K562 (cell line): Measurements from ENCODE around the gene PLBD1. TPM values are rescaled to one million over a fixed set of nuclear protein-coding genes. Genes with fewer than 3 reads are reported as not detected.

Experiments used
- ATAC-seq: fragments of 200-7000 bp; cut with Tn5 transposase; 3 replicates; pipeline ENCODE4 v1.9.1; 2020; ENCODE audit warnings: moderate library complexity
- BruUV-seq: library from RNA; stranded (reverse); fragments of 400-500 nt; replicated peaks from 2 replicates; lab custom pipeline; 2021; lab: Mats Ljungman, UMichigan
- CTCF ChIA-PET: fragments of 300-600 bp; formaldehyde crosslinking; extraction: SDS; loops from one replicate; lab custom pipeline; 2021; ENCODE audit warnings: low intra/inter-chr PET ratio; lab: Yijun Ruan, JAX
- POLR2A ChIA-PET: fragments of 300-600, 350-650 bp; sonication (Branson Sonifier 250); formaldehyde crosslinking; extraction: SDS; loops from one replicate; lab custom pipeline; 2021; ENCODE audit warnings: antibody characterized with exemption, inconsistent platforms; lab: Yijun Ruan, JAX
- DNase-seq, 4 experiments: peaks; one replicate each; pipeline versions ENCODE4 v3.0.0 to v3.0.0-alpha.2; 2011 to 2018; ENCODE audit warnings: low spot score in 3 of 4, mixed read lengths in 3 of 4; ENCODE audit errors: extremely low read depth in 1 of 4
- FAIRE-seq: peaks from 2 replicates; lab custom pipeline; 2011; peaks lifted over from hg19 to GRCh38; lab: Jason Lieb, UNC
- H2AFZ ChIP-seq: 2 replicates; pipeline ENCODE4 v1.6.0; 2011; ENCODE audit warnings: low read depth, low read length, control low read depth, inconsistent platforms
- H3K27ac ChIP-seq: fragments of 200-600 bp; 3 replicates; pipeline ENCODE4 v1.8.0; 2011; ENCODE audit warnings: low read depth, mild to moderate bottlenecking, control low read depth, inconsistent platforms, low read length, moderate library complexity, mixed read lengths; ENCODE audit errors: extremely low read depth
- H3K27me3 ChIP-seq, 2 experiments: fragments of 300-600 bp in 1 of 2; 2 replicates in 1 of 2; 3 replicates in 1 of 2; pipeline versions ENCODE4 v1.6.0 to v1.8.0; 2011; ENCODE audit warnings: inconsistent platforms in 2 of 2, low read length in 2 of 2, mild to moderate bottlenecking in 1 of 2, mixed read lengths in 1 of 2, moderate library complexity in 1 of 2; ENCODE audit not compliant: control insufficient read depth in 2 of 2, insufficient read depth in 2 of 2
- H3K36me3 ChIP-seq: fragments of 300-600 bp; 3 replicates; pipeline ENCODE4 v1.8.0; 2011; ENCODE audit warnings: mild to moderate bottlenecking, low read length, inconsistent platforms; ENCODE audit not compliant: control insufficient read depth, insufficient read depth
- H3K4me1 ChIP-seq, 2 experiments: fragments of 200-600 bp in 1 of 2; replicated peaks in 1 of 2; 2 replicates in 1 of 2; 3 replicates in 1 of 2; pipeline versions ENCODE4 v1.5.1 to v1.8.0; 2011; ENCODE audit warnings: inconsistent platforms in 2 of 2, low read length in 2 of 2, mild to moderate bottlenecking in 1 of 2, mixed read lengths in 1 of 2, moderate library complexity in 1 of 2; ENCODE audit not compliant: control insufficient read depth in 2 of 2, insufficient read depth in 2 of 2
- H3K4me2 ChIP-seq: 2 replicates; pipeline ENCODE4 v1.6.1; 2011; ENCODE audit warnings: low read length, control low read depth, inconsistent platforms, mixed read lengths; ENCODE audit not compliant: insufficient read depth
- H3K4me3 ChIP-seq: fragments of 200-600 bp; sonication (generic), shearing (Covaris generic); 2 replicates; pipeline ENCODE4 v1.5.1; 2016; ENCODE audit warnings: control low read depth, inconsistent platforms
- H3K79me2 ChIP-seq: fragments of 200-600 bp; 3 replicates; pipeline ENCODE4 v1.8.0; 2011; ENCODE audit warnings: low read length, inconsistent platforms; ENCODE audit not compliant: control insufficient read depth, insufficient read depth
- H3K9ac ChIP-seq, 2 experiments: 2 replicates each; pipeline versions ENCODE4 v1.6.0 to v1.6.1; 2011; ENCODE audit warnings: low read depth in 2 of 2, low read length in 2 of 2, control low read depth in 1 of 2, inconsistent platforms in 1 of 2, mild to moderate bottlenecking in 1 of 2, mixed read lengths in 1 of 2; ENCODE audit not compliant: insufficient read depth in 1 of 2
- H3K9me1 ChIP-seq: one replicate; pipeline ENCODE4 v1.6.0; 2011; ENCODE audit warnings: inconsistent platforms, mild to moderate bottlenecking, low read length, moderate library complexity; ENCODE audit not compliant: control insufficient read depth, insufficient read depth
- H3K9me3 ChIP-seq: replicated peaks from 2 replicates; pipeline ENCODE4 v1.5.1; 2011; ENCODE audit warnings: low read depth, low read length, inconsistent platforms; ENCODE audit not compliant: control insufficient read depth, insufficient read depth
- H4K20me1 ChIP-seq: replicated peaks from 2 replicates; pipeline ENCODE4 v1.6.1; 2011; ENCODE audit warnings: low read length, inconsistent platforms, mixed read lengths; ENCODE audit not compliant: control insufficient read depth, insufficient read depth
- ARID3B ChIP-seq: fragments of 250-450 bp; sonication (Bioruptor Pico); IDR thresholded peaks from 2 replicates; pipeline ENCODE4 v1.4.0; 2020; ENCODE audit warnings: borderline replicate concordance
- CBFA2T3 ChIP-seq: fragments of 450-650 bp; IDR thresholded peaks from 2 replicates; pipeline ENCODE4 v1.6.1; 2017
- EZH2 ChIP-seq: IDR thresholded peaks from 2 replicates; pipeline ENCODE4 v1.6.1; 2012; ENCODE audit warnings: low read depth, mild to moderate bottlenecking, inconsistent platforms, low read length, borderline replicate concordance
- HOMEZ ChIP-seq: fragments of 250-450 bp; sonication (Bioruptor Pico); IDR thresholded peaks from 2 replicates; pipeline ENCODE4 v1.4.0; 2020; ENCODE audit warnings: mild to moderate bottlenecking, moderate library complexity
- MAFK ChIP-seq: IDR thresholded peaks from 2 replicates; pipeline ENCODE4 v1.6.1; 2011; ENCODE audit warnings: low read length, improper control_type of control experiment
- MCM2 ChIP-seq: fragments of 450-650 bp; IDR thresholded peaks from 2 replicates; pipeline ENCODE4 v1.6.1; 2017; ENCODE audit warnings: low read depth, mild to moderate bottlenecking
- RBFOX2 ChIP-seq: fragments of 200-400 bp; formaldehyde crosslinking; IDR thresholded peaks from 2 replicates; pipeline ENCODE4 v1.6.1; 2017; ENCODE audit warnings: low read depth, mild to moderate bottlenecking, low read length, moderate library complexity
- WGBS: fragments of 100-300 bp; shearing (Covaris generic); methylation state at CpG from one replicate; pipeline ENCODE4 v1.1.6; 2016; ENCODE audit warnings: low coverage, mixed read lengths; ENCODE audit not compliant: insufficient coverage; ENCODE audit errors: missing lambda C conversion rate; 5-methylcytosine and 5-hydroxymethylcytosine counted together
- in situ Hi-C: fragments of 300-500 bp; cut with MboI; formaldehyde crosslinking; loops from 4 replicates; pipeline ENCODE4 v1.15.0; 2018; ENCODE audit warnings: inconsistent platforms, mixed read lengths
- intact Hi-C: fragments of 100-400 bp; cut with micrococcal nuclease; formaldehyde crosslinking; loops from 2 replicates; pipeline ENCODE4 v1.14.2; 2022
- polyA plus RNA-seq, 8 experiments: library from polyadenylated mRNA; depleted of rRNA in 4 of 8; stranded (reverse) in 5 of 8; unstranded in 3 of 8; fragments of >200 nt; fragmentation: Nextera tagmentation in 2 of 8; fragmentation: Illumina TruSeq in 1 of 8; extraction: Ambion mirVana in 2 of 8; extraction: Trizol in 1 of 8; gene quantifications; 2 replicates each; pipeline versions ENCODE4 v1.2.1 to v1.2.3, GENCODE V29; 2011 to 2014; ENCODE audit warnings: inconsistent platforms in 1 of 8, missing spikeins in 1 of 8
- total RNA-seq, 7 experiments: library from RNA; depleted of rRNA in 6 of 7; stranded (reverse); fragments of >200 nt in 6 of 7; fragmentation: Illumina TruSeq in 2 of 7; extraction: Trizol in 2 of 7; gene quantifications; 2 replicates each; pipeline versions ENCODE4 v1.2.1 to v1.2.3, GENCODE V29; 2011 to 2021; ENCODE audit warnings: low replicate concordance in 1 of 7

The PLBD1 gene
- total and polyA plus RNA-seq, 9 of the 15 experiments (the other 6 are each of a cell fraction or from before 2014, with no cell fraction given), result 7.1 to 37.0 (median 20.6) TPM

- ChIA-PET CTCF (no interaction called here), POLR2A (no interaction called here)
- TF ChIP-seq EZH2, result no peak
- TF ChIP-seq MCM2, result no peak
- no peak for TF ChIP-seq RBFOX2
- no peak for TF ChIP-seq MAFK
- no peak for TF ChIP-seq CBFA2T3
- TF ChIP-seq ARID3B (CRISPR knock-in tag), result no peak
- TF ChIP-seq HOMEZ, result no peak
- DNase-seq, result no peak
- H3K36me3 ChIP-seq, result no peaks in the 10 kb centered on the region
- no peaks in the 10 kb centered on the region for H3K9me3 ChIP-seq
- FAIRE-seq, result no peak
- no peak overlapping the region for H2AFZ ChIP-seq
- intact Hi-C loops (no loop called here), in situ Hi-C loops (no loop called here)
- H3K9ac ChIP-seq, result no peak overlapping the region
- no peak for ATAC-seq
- H3K27me3 ChIP-seq, result no peaks in the 10 kb centered on the region
- H3K9me1 ChIP-seq, result no peaks in the 10 kb centered on the region
- H3K4me2 ChIP-seq, result no peak overlapping the region
- no peaks in the 10 kb centered on the region for H3K4me1 ChIP-seq
- no peaks in the 10 kb centered on the region for H3K79me2 ChIP-seq
- no peaks in the 10 kb centered on the region for H4K20me1 ChIP-seq
- H3K27ac ChIP-seq, result no peak overlapping the region
- H3K4me3 ChIP-seq, result no peak overlapping the region
- WGBS, result 2% methylated on average over 4 of the region's 4 CpGs
- BruUV-seq, result no TSS peak
Measured at GRCh38 chr12:14601692-14602478, 34.2 kb upstream of the PLBD1 start.
